Measurements from ENCODE around the gene GAS7.
"Not testable (repeated sequence)": the region's sequence is repeated elsewhere in the genome, so short reads cannot be mapped to it uniquely, and the experiment has no call there.

The GAS7 gene

DNA sequence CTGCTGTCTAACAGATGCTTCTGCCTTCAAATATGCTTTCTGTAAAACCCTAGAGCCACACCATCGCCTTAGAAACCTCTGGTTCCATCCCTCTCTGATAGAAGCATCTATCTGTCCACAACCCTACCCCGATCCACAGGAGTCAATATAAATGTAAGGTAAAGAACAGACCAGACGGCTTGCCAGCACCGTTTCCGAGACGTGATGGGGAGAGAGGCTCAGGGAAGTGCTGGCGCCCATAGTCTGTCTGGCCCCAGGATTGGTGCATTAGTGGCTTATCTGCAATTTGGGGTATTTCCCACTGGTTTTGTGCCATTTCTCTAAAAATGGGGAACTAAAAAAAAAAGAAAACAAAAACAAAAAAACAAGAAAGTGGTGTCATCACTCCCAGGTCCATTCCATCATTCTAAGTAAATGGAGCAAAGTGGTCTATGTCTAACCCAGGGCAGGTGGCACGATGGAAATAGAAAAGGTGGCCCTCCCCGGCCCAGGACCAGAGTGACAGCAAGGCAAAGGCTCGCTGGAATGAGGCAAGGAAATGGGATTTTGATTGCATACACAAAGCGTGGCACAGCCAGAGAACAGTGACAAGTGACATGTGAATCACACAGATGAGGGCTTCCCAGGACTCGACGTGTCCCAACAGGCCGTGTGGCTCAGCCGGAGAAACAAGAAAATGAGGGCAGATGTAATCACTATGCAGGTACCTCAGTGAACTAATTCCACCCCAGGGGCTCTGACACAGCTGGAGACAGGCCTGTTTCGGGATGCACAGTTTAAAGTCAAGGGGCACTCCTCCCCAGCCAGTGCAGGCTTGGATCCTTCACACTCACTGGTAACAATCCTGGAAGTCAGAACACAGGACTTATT is 125.6 kb downstream of the GAS7 start:
- no peak for DNase-seq (ENCODE audit: low read depth)

DNA sequence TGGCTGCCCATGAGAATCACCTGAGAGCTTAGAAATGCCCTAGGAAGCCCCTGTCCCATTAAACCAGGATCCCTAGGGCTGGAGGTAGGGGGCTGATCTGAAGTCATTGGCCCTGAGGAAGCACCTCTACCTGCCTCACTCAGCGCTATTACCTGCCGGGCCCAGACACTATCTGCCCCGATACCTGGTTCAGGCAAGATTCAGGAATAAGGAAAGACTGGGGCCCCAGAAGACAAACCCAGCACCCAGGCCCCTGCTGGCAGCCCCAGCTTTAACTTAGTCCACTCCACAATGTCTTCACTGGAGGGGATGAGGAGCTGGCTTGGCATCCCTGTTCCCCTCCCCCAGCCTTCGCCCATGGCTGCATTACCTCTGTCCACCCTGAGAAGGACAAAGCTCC is 126.3 kb downstream of the GAS7 start:
- no peak for DNase-seq (ENCODE audit: low read depth)

DNA sequence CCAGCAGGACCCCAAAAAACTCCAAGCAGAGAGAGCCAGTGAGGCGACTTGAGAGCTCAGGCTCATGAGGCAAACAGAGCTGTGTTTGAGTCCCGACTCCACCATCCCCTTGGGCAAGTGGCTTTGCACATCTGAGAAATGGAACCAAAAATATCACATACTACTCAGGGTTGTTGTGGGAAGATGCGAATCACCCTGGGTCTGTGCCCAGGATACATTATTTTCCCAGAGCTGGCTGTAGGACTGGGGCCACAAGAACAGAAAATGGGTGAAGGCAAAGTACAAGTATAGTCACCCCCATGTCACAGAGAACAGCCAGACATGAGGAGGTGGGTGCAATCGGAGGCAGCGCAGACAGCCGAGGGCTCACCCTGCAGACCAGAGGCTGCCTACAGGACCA is 127.3 kb downstream of the GAS7 start:
- DNase-seq (ENCODE audit: low read depth), result no peak

DNA sequence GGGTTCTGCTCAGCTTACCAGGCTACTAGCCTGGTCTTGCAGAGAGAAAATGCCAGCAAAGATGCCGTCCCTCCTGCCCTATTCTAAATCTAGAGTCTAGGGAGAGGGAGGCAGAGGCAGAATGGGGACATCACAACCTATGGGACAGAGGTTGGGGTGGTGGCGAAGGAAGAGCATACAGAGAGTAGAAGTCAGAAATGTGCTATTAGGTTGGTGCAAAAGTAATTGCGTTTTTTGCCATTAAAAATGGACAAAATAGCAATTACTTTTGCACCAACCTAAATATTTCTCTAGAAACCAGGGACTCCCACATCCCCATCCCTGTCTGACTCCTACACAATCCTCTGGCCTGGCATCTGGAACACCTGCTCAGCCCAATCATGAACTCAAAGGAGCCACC is 127.7 kb downstream of the GAS7 start:
- DNase-seq (ENCODE audit: low read depth), result no peak

DNA sequence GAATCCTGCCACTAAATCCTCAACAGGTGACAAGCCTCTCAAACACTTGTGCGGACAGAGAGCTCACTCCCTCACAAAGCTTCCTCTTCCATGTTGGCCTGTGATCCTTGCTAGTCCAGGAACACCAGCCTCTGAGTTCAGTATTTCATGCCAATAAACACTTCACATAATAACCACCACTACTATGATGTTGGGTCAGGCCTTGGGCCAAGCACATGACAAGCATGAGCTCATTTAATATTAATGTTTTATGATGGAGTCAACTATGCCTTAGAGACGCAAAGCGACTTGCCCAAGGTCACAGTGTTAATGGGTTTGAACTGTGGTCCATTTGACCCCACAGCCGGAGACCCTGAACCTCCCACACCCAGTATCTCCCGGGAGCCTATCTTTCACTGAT is 129.1 kb downstream of the GAS7 start:
- DNase-seq (ENCODE audit: low read depth), result no peak

DNA sequence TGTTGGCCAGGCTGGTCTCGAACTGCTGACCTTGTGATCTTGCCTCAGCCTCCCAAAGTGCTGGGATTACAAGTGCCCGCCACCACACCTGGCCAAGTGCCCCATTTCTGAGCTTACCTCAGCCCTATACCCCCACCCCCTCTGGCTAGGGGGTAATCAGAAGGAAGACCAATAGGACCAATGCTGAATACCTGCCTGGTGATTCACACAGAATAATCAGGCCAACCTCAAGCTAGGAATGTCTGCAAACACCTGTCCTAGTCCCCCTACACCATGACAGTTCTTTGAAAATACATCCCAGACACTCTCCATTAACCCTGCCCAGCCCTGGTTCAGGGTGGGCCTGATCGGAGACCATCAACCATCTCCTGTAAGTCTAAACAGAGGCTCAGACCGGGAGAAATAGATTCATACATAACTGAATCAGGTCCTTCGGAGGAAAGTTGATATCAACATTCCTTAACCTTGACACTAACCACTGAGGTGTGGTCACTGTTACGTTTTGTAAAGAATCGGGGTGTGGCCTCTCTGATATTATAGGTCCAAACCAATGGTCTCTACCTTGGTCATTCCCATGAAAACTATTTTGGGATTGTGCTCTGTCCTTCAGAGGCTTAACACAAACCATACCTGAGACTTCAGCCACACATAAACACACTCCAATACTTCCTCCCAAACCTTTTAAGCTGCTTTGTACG is 130.8 kb downstream of the GAS7 start:
- no peak for DNase-seq (ENCODE audit: low read depth)

DNA sequence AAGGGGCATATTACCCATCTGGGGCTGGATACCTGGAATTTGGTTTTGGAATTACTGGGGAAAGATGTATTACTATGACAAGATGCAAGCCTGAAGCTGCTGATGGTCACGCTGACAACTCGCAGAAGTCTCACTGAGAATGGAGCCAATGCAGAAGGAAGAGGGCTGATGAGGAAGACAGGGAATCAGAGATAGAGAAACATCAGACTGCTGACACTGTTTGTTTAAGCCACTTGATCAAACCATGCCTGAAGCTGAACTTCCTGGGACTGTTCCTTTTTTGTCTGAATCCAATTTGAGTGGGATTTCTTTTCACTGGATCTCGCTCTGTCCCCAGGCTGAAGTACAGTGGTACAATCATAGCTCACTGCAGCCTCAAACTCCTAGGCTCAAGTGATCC is 133.9 kb downstream of the GAS7 start:
- no peak for DNase-seq (ENCODE audit: low read depth)

DNA sequence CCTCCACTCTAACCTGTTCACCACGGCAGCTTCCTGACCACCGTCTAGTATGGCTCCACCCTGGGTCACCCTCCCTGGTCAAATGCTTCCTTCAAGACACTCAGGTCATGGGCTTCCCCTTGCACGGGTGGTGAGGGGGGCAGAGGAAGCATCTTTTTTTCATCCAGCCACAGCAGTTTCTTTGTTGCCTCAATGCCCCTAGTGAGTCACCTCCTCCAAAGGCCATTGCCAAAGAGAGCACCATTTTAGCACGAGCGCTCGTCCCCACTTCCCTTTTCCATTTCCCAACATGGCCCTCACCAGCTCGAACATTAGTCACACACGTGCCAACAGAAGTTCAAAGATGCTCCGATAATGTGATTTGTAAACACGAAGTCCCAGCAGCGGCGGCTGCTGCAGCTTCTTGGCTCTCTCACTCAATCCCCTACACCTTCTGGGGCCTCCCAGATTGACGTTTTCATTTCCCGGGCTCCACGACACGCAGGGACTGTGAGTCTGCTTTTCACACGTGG is 134.6 kb downstream of the GAS7 start:
- no peak for DNase-seq (ENCODE audit: low read depth)

DNA sequence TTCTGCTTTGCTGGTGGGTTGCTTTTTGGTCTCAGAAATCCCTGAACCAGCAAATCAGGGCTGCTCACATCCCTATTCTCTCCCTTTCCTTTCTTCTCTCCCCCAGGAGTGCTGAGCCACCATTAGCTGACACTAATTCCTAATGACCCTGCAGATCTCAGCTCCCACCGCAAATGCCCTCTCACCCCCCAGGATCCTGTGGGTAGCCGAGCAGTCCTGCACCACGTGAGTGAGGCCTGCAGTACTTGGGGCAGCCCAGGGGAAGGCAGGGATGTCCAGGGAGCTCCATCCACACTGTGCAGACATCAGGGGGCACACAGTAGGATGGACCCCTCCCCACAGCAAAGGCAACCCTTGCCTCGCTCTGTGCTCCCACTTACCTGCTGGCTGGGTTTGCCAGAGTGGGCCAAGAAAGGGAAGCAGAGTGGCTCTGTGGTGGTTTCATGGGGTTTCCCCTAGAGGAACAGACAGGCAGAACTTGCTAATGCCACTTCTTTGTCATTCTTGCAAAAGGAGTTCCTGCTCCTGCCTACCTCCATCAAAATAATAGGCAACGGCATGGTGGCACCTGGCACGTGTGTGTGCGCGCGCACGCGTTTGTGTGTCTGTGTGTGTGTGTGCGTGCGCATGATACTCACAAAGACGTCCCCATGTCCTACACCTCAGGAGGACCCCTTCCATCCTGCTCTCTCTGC is 135.6 kb downstream of the GAS7 start:
- DNase-seq (ENCODE audit: low read depth), result no peak

DNA sequence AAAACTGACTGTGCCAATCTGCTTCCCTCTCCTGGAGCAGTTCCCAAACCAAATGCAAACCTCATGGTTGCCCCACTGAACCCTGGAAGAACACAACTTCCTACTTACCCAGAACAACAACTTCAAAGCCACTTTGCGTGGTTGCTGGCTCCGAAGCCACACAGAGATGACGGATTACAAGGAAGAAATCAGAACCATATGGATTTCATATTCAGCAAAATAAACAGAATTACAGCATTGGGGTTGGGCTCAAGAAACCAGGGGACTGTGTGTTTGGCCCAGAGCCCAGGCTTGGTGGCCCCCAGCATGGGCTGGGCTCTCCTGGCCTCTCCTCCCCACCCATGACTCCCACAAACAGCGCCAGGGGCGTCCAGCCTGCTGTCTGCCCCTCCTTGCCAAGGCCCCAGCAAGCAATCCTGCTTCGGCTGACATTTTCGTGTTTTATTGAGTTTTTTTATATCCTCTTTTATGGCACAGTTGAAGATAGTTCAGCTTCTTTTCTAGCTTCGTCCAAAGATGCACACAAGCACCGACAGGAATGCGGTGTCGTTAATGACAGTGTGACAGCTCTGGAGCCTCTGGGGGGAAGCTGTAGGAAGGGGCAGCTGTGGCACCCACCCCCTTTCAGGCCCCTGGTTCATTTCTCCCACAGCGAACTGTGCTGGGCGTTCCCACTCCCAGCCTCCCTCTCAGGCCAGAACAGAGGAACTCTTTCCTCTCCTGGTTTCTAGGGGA is 137.1 kb downstream of the GAS7 start:
- DNase-seq (ENCODE audit: low read depth), result no peak

DNA sequence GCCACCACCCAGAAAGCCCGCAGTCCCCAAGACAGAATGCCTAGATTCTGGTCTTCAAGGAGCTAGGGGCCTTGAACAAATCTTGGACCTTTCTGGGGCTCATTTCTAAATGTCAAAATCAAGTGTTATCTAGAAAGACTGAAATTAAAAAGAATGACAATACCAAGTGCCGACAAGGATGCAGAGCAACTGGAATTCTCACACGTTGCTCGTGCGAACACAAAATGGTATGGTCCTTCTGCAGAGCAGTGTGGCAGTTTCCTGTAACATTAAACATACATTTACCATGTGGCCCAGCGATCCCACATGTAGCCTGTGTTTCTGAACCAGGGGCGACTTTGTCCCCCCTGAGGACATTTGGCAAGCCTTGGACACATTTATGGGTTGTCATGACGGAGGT is 137.9 kb downstream of the GAS7 start:
- DNase-seq (ENCODE audit: low read depth), result no peak

DNA sequence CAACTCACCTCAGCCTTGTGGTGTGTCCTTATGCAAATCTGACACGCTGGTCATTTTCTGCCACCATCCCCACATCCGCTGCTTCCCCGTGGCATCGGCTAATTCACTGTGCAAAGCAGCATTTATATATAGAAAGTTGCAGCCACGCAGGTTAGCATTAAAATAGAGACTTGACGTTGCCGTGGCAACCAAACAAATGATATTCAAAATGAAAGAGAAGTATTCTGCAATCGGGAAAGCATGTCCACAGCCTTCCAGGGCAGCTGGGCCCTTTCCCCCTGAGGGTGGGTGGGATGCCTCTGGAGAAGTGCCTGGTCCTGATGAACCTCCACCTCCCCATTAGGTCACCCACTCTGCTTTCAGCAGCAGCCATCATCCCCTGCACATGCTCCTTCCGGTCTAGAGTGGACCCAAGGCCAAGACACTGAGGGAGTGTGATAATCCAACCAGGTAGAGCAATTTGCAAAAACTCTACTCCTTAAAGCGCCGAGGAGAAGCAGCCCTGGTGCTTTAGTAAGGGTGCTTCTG is 138.7 kb downstream of the GAS7 start:
- no peak for DNase-seq (ENCODE audit: low read depth)

DNA sequence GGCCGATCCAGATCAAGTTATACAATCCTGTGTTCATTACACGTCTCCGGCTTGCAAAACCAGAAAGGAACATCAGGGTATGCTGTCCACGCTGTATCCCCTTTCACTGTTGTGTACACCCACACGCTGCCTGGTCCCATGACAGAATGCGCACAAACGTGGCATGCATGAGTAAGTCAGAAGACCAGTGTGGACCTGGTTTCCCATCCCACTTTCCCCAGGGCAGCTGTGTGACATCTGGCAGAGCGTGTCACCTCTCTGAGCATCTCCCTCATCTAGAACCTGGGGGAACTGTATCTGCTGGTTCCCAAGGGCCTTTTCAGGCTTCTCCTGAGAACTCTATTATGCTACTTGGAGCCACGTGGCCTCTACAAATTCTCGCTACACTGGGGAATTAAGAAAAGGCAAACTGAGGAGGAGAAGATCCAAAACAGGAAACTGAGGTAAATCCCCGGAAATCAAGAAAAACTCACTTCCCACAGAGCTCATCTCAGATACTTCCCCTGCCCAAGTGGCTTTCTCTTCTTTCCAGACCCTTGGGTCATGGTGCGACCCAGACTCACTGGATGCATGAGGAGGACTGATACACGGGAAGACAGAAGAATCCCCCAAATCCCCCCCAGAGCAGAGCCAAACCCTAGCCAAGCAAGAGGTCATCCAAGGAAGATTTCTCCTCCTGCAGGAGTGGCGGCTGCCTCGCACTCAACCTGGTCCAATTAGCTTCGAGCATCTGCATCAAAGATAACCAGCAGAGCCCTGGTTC is 139.3 kb downstream of the GAS7 start:
- no peak for DNase-seq (ENCODE audit: low read depth)

DNA sequence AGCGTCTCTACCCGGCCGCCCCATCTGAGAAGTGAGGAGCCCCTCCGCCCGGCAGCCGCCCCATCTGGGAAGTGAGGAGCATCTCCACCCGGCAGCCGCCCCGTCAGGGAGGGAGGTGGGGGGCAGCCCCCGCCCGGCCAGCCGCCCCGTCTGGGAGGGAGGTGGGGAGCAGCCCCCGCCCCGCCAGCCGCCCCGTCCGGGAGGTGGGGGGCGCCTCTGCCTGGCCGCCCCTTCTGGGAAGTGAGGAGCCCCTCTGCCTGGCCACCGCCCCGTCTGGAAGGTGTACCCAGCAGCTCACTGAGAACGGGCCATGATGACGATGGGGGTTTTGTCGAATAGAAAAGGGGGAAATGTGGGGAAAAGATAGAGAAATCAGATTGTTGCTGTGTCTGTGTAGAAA is 140.9 kb downstream of the GAS7 start:
- not testable (repeated sequence) for DNase-seq (ENCODE audit: low read depth)

DNA sequence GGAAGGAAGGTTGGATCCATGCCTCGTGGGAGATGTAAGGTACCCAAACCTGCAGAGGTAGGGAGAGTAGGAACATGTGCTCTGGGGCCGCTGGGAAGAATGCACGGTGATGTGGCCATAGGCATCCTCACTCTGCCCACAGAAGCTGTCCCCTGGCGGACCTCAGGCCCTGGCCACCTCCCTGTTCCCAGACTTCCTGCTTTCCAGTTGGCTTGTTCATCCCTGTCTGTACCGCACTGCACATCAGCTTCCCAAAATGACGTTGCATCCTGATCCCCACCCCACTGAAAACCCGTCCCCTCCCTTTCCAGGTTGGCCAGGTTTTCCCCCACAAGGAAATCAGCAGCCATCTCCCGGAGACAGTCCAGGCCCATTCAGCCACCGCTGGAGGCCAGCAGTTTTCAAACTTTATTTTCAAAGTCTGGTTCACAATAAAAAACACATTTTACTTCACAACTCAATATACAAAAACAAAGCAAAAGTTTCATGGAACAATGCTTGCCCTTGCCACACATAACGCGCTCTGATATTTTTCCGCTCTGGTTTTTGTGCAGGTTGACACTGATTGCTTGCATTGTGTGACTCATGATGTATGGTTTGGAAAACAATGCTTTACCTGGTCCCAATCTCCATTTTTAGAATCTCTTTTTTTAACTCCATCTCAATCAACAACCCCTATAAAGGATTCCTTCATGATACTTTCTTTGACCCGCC is 143.0 kb downstream of the GAS7 start:
- DNase-seq (ENCODE audit: low read depth), result no peak

DNA sequence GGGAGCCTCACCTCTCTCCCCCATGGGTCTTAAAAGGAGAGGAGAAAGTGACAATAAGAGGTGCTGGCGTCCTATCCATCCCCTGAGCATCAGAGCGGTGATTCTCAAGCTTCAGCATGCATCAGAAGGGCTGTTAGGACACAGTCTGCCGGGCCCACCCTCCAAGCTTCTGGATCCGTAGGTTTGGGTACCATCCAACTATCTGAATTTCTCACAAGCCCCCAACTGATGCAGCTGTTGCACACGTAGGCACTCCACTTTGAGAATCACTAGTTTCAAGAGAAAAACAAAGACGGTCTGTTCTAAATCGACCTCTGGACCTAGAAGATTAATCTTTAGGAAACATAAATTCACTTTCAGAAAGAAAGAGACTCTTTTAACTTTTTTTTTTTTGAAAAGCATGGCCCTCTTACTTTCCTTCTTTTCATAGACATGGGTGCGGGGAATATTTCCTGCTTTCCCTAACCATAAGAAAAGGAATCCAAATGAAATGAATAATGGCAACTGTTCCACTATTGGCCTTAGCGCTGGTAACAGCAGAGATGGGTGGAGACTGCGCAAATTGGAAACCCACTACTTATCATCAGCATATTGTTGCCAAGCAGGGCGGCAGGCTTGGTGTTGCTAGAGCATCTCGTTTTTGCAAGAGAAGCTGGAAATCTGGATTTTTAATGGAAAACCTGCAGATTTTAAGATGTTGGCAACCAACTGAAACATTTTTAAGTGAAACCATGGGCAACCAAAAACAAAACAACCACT is 144.4 kb downstream of the GAS7 start:
- no peak for DNase-seq (ENCODE audit: low read depth)

DNA sequence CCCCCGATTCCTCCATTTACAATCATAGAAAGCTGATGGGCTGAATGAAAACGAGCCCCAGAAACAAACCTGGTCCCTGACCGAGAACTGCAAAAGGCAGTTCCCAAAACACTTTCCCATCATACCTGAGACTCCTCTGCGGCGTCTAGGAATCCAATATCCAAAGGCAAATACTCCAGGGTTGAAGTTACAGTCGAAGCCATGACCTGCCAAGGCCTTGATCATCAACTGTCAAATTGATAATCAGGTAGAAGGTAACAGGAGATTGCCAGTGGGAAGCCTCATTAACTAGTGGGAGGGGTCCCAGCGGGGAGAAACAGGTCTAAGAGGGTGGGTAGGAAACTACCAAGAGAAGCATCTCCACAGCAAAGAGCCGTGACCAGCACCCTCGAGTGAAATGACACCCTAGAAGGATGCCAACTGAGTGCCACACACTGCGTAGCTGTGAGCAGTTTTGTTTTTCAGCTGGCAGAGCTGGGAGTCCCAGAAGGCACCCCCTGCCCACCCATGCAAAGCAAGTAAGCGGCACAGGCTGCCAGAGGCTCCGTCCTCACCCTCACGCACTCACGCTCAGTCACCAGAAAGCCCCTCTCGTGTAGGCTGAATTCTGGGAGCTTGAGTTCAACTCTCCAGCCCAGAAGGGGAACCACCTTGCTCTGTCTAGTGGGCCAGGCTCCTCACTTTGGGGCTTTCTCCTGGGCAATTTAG is 146.1 kb downstream of the GAS7 start:
- DNase-seq (ENCODE audit: low read depth), result no peak

DNA sequence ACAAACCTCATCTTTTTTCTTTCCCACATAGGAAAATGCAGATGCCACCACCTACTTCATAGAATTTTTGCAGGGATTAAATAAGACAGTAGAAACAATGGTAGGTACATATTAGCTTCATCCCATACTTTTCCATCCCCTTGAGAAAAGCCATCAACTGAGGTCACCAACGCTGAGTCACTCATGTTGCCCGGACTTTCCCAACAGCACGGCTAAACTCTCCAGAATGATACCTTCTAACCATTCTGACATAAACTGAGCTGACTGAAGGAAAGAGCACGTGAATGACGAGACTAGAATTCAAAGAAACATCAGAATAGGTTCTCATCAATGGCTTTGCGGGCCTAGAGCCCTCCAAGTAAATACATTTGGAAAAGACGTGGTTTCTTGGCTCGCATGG is 147.3 kb downstream of the GAS7 start:
- no peak for DNase-seq (ENCODE audit: low read depth)

DNA sequence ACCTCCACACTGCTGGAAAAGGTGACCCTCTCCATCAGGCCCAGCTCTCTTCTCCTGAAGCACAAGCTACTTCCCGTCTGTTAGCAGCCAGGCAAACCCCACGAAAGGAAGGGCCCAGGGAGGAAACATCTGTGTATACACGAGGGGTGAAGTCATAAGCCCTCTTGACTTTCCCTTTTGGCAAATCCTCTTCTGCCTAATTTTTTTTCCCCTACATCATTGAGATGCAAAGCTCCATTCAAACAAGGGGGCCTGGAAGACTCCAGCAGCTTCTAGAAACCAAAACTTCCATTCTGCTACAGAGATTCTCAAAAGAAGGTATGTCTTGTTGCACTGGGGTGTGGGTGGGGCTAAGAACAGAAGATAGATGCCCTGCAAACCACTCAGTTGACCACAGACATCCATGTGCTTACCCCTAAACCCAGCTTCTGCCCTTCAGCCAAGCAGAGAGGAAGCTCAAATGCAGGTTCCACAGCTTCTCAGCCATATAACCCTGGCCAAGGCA is 147.8 kb downstream of the GAS7 start:
- DNase-seq (ENCODE audit: low read depth), result no peak
